Esophagus squamous epithelium (tissue), 5 donors: ENCODE measurements around the gene ALKBH3. TPM values are rescaled to one million over a fixed set of nuclear protein-coding genes. Genes with fewer than 3 reads are reported as not detected.
A peak's percentile ranks its signal among the peaks of the same experiment; 100 is the strongest.

ENCODE experiments used
- DNase-seq: peaks from one replicate; lab custom pipeline; 2025; lab: John Stamatoyannopoulos, UW
- H3K27ac ChIP-seq, 4 donors: fragments of 200-600 bp; sonication (generic); one replicate each; pipeline ENCODE4 v1.5.1; 2016 to 2019; ENCODE audit warnings: mild to moderate bottlenecking in 1 of 4
- H3K27me3 ChIP-seq, 4 donors: fragments of 200-600 bp; sonication (generic); 1 replicate in 3 of 4; 2 replicates in 1 of 4; pipeline versions ENCODE4 v1.5.1 to v1.6.0; 2017 to 2021; ENCODE audit warnings: antibody characterized with exemption in 1 of 4
- H3K36me3 ChIP-seq, 3 donors: fragments of 200-600 bp; sonication (generic); one replicate each; pipeline ENCODE4 v1.5.1; 2016 to 2019
- H3K4me1 ChIP-seq, 3 donors: fragments of 200-600 bp; sonication (generic); one replicate each; pipeline ENCODE4 v1.5.1; 2017 to 2019
- H3K4me3 ChIP-seq, 4 donors: fragments of 200-600 bp; sonication (generic); 1 replicate in 3 of 4; 2 replicates in 1 of 4; pipeline ENCODE4 v1.5.1; 2016 to 2019; ENCODE audit warnings: mild to moderate bottlenecking in 2 of 4, moderate library complexity in 1 of 4
- H3K9me3 ChIP-seq, 3 donors: fragments of 200-600 bp; sonication (generic); one replicate each; pipeline ENCODE4 v1.5.1; 2016 to 2019
- CTCF ChIP-seq, 6 experiments: fragments of 450-650 bp in 4 of 6; fragments of 200-600 bp in 2 of 6; sonication (generic) in 2 of 6; IDR thresholded peaks; one replicate each; pipeline ENCODE4 v1.5.1; 2016 to 2019; ENCODE audit warnings: antibody characterized with exemption in 6 of 6, mild to moderate bottlenecking in 4 of 6, moderate library complexity in 4 of 6
- POLR2A ChIP-seq, 4 donors: fragments of 450-650 bp; IDR thresholded peaks; one replicate each; pipeline ENCODE4 v1.6.1; 2017; ENCODE audit warnings: antibody characterized with exemption in 4 of 4, mild to moderate bottlenecking in 4 of 4, moderate library complexity in 3 of 4
- WGBS, 2 donors: methylation state at CpG; one replicate each; pipeline ENCODE4 v1.1.5; 2018; 5-methylcytosine and 5-hydroxymethylcytosine counted together
- intact Hi-C: fragments of 100-400 bp; cut with DNase I; formaldehyde crosslinking; loops from one replicate; pipeline ENCODE4 v1.15.0; 2022
- total RNA-seq, 4 donors: library from RNA; depleted of rRNA; stranded (reverse); fragments of >200 nt; gene quantifications; one replicate each; pipeline ENCODE4 v1.1.0, GENCODE V29; 2016
- donor health status: DM: yes; HTN: yes; CAD: no.

ALKBH3 gene
- total RNA-seq, 4 donors from 2014 or later, result 25.6 to 41.2 (median 30.7) TPM

- Histone ChIP-seq H3K27ac (peak overlapping the region in 2 of 4 donors; percentile 4 to 21), H3K27me3 (peaks cover 0 to 64% (median 4%) of the 10 kb centered on the region in 4 donors), H3K4me3 (no peak overlapping the region), H3K4me1 (peaks cover 14 to 31% (median 21%) of the 10 kb centered on the region in 3 donors), H3K9me3 (no peaks in the 10 kb centered on the region), H3K36me3 (no peaks in the 10 kb centered on the region)
- TF ChIP-seq POLR2A (IDR thresholded peaks at IDR 0.05) (no peak), CTCF (IDR thresholded peaks at IDR 0.05) (peak in 3 of 6 experiments; percentile 6 to 15 (median 8))
- intact Hi-C loops, result loop anchor here (10.0 kb wide), 1 partner anchor 52 kb away; no protein-coding TSS in a partner anchor
- WGBS, 2 donors, result 35 to 43% methylated on average over 6 to 9 of the region's 9 CpGs
- DNase-seq, result no peak
Observed at GRCh38 chr11:43947003-43947500, 66.4 kb downstream of the ALKBH3 start.

DNA sequence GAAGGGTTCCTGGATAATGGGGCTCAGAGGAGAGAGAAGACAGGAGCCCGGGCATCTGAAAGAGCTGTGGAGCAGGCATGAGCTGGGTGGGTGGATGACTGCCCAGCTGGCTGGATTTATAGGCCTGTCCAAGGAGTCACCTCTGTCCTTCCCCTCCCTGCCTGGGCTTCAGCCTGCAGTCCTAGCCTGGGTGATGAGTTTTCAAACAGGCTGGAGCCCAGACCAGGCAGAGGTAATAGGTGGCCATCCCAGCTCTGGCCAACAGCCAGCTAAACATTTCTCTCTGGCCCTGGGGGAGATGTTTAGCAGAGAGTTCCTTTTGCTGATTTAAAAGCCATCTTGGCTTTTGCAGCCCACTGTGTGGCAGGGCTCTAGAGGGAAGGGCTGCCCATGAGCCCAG lies 67.2 kb downstream of the ALKBH3 start:
- Histone ChIP-seq H3K4me1 (peaks cover 13 to 25% (median 18%) of the 10 kb centered on the region in 3 donors), H3K27ac (no peak overlapping the region), H3K27me3 (peaks cover 0 to 56% (median 3%) of the 10 kb centered on the region in 4 donors), H3K36me3 (no peaks in the 10 kb centered on the region), H3K4me3 (no peak overlapping the region), H3K9me3 (no peaks in the 10 kb centered on the region)
- no peak for DNase-seq
- TF ChIP-seq POLR2A (IDR thresholded peaks at IDR 0.05) (no peak), CTCF (IDR thresholded peaks at IDR 0.05) (no peak)
- WGBS, 2 donors, result 67 to 70% methylated on average over 1 of the region's 1 CpG
- intact Hi-C loops, result loop anchor here (10.0 kb wide), 1 partner anchor 53 kb away; no protein-coding TSS in a partner anchor

GRCh38 chr11:43948341-43949225 lies 68.0 kb downstream of the ALKBH3 start:
- TF ChIP-seq POLR2A (IDR thresholded peaks at IDR 0.05) (no peak), CTCF (IDR thresholded peaks at IDR 0.05) (no peak)
- no peak overlapping the region for H3K4me3 ChIP-seq
- DNase-seq, result no peak
- no peak overlapping the region for H3K27ac ChIP-seq
- no peaks in the 10 kb centered on the region for H3K9me3 ChIP-seq
- H3K27me3 ChIP-seq, result peaks cover 0 to 48% (median 3%) of the 10 kb centered on the region in 4 donors
- intact Hi-C loops, result loop anchor here (10.0 kb wide), 1 partner anchor 54 kb away; no protein-coding TSS in a partner anchor
- H3K4me1 ChIP-seq, result peaks cover 10 to 18% (median 12%) of the 10 kb centered on the region in 3 donors
- 78 to 95% methylated on average over 1 to 2 of the region's 2 CpGs for WGBS, 2 donors
- H3K36me3 ChIP-seq, result no peaks in the 10 kb centered on the region

DNA sequence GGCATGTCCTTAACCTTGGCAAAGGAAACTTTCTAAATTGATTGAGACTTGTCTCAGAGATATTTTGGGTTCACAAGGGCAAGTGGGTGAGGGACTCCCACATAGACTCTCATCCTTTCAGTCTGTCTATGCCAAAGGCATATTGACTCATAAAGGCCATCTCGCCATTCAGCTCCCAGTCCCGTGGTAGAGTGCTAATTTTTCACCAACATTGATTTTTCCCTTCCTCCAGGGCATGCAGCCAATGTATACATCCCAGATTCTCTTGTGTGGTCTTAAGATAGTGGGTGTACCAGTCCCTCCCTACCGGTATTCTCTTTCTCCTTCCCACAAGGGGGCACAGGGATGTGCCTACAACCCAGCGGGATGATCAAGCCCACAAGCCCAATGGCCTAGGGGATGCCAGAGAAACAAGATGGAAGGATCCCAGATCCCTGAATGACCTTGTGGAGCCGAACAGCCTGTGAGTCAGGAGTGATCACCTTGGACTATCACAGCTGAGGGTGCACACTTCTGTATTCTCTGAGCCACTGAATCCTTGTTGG lies 69.8 kb downstream of the ALKBH3 start:
- Histone ChIP-seq H3K4me1 (no peaks in the 10 kb centered on the region), H3K4me3 (no peak overlapping the region), H3K27me3 (peaks cover 0 to 30% (median 0%) of the 10 kb centered on the region in 4 donors), H3K36me3 (no peaks in the 10 kb centered on the region), H3K27ac (no peak overlapping the region), H3K9me3 (no peaks in the 10 kb centered on the region)
- TF ChIP-seq POLR2A (IDR thresholded peaks at IDR 0.05) (no peak), CTCF (IDR thresholded peaks at IDR 0.05) (no peak)
- intact Hi-C loops, result no loop called here
- no peak for DNase-seq
- 44 to 58% methylated on average over 3 to 5 of the region's 5 CpGs for WGBS, 2 donors
